GM23338 (cell line): ENCODE results near the gene EFCAB6. TPM values are rescaled to one million over a fixed set of nuclear protein-coding genes. Genes with fewer than 3 reads are reported as not detected.

ENCODE experiments used
- ATAC-seq: fragments of 200-7000 bp; cut with Tn5 transposase; 3 replicates; pipeline ENCODE4 v1.9.1; 2020
- DNase-seq: peaks from one replicate; pipeline ENCODE4 v3.0.0-alpha.2; 2015; ENCODE audit warnings: low spot score
- H2AFZ ChIP-seq: fragments of 200-600 bp; sonication (generic); 2 replicates; pipeline ENCODE4 v1.8.0; 2016; ENCODE audit warnings: antibody characterized with exemption, mild to moderate bottlenecking, moderate library complexity
- H3F3A ChIP-seq: fragments of 200-600 bp; sonication (generic); replicated peaks from 2 replicates; pipeline ENCODE4 v1.8.0; 2017; ENCODE audit warnings: antibody characterized with exemption, mixed run types, low read depth
- H3K27ac ChIP-seq: fragments of 200-600 bp; sonication (generic); 2 replicates; pipeline ENCODE4 v1.6.1; 2016; ENCODE audit warnings: low read depth
- H3K27me3 ChIP-seq: fragments of 200-600 bp; sonication (generic); 2 replicates; pipeline ENCODE4 v1.8.0; 2016; ENCODE audit warnings: mild to moderate bottlenecking, mixed run types, moderate library complexity; ENCODE audit not compliant: insufficient read depth
- H3K36me3 ChIP-seq: fragments of 200-600 bp; sonication (generic); 2 replicates; pipeline ENCODE4 v1.8.0; 2016; ENCODE audit warnings: mild to moderate bottlenecking; ENCODE audit not compliant: insufficient read depth
- H3K4me1 ChIP-seq: fragments of 200-600 bp; sonication (generic); 2 replicates; pipeline ENCODE4 v1.8.0; 2016; ENCODE audit warnings: mild to moderate bottlenecking, moderate library complexity; ENCODE audit not compliant: insufficient read depth
- H3K4me2 ChIP-seq: fragments of 200-600 bp; sonication (generic); 2 replicates; pipeline ENCODE4 v1.7.1; 2017; ENCODE audit warnings: mixed run types
- H3K4me3 ChIP-seq: fragments of 200-600 bp; sonication (generic); 2 replicates; pipeline ENCODE4 v1.6.1; 2016; ENCODE audit warnings: mixed run types
- H3K79me2 ChIP-seq: fragments of 200-600 bp; sonication (generic); replicated peaks from 2 replicates; pipeline ENCODE4 v1.8.0; 2017; ENCODE audit warnings: mild to moderate bottlenecking; ENCODE audit not compliant: insufficient read depth
- H3K9me2 ChIP-seq: fragments of 200-600 bp; sonication (generic); 2 replicates; pipeline ENCODE4 v1.8.0; 2017; ENCODE audit not compliant: insufficient read depth
- H4K20me1 ChIP-seq: fragments of 200-600 bp; sonication (generic); replicated peaks from 2 replicates; pipeline ENCODE4 v1.8.0; 2017; ENCODE audit warnings: mild to moderate bottlenecking; ENCODE audit not compliant: insufficient read depth
- H3K27ac Mint-ChIP-seq: 2 replicates; pipeline ENCODE4 v1.8.0; 2020; ENCODE audit warnings: inconsistent platforms, mild to moderate bottlenecking, moderate library complexity, mixed read lengths
- H3K27me3 Mint-ChIP-seq: 3 replicates; pipeline ENCODE4 v1.8.0; 2022; ENCODE audit warnings: low read depth, mild to moderate bottlenecking, moderate library complexity, mixed read lengths, inconsistent platforms; ENCODE audit not compliant: insufficient read depth, poor library complexity
- H3K36me3 Mint-ChIP-seq: 3 replicates; pipeline ENCODE4 v1.8.0; 2021; ENCODE audit warnings: low read depth, mild to moderate bottlenecking, inconsistent platforms, moderate library complexity, mixed read lengths
- H3K4me1 Mint-ChIP-seq: 3 replicates; pipeline ENCODE4 v1.8.0; 2020; ENCODE audit warnings: mild to moderate bottlenecking, inconsistent platforms, mixed read lengths
- H3K4me3 Mint-ChIP-seq: 3 replicates; pipeline ENCODE4 v1.8.0; 2021; ENCODE audit warnings: moderate library complexity, mild to moderate bottlenecking, inconsistent platforms, mixed read lengths
- H3K9me3 Mint-ChIP-seq: 3 replicates; pipeline ENCODE4 v1.8.0; 2020; ENCODE audit warnings: moderate library complexity, mild to moderate bottlenecking, inconsistent platforms, mixed read lengths
- CREB1 ChIP-seq: fragments of 250-450 bp; sonication (Bioruptor Pico); IDR thresholded peaks from 2 replicates; pipeline ENCODE4 v1.5.0; 2020; ENCODE audit warnings: low read depth, mild to moderate bottlenecking, moderate library complexity
- CTCF ChIP-seq, 2 experiments: fragments of 200-600 bp in 1 of 2; sonication (generic) in 1 of 2; conservative IDR thresholded peaks; 2 replicates each; pipeline versions ENCODE4 v1.5.1 to v1.6.1; 2016 to 2017; ENCODE audit warnings: antibody characterized with exemption in 2 of 2, low read depth in 2 of 2, mild to moderate bottlenecking in 2 of 2, moderate library complexity in 1 of 2
- EZH2 ChIP-seq: fragments of 200-600 bp; sonication (generic); IDR thresholded peaks from one replicate; pipeline ENCODE4 v1.8.0; 2017; ENCODE audit warnings: antibody characterized with exemption, mild to moderate bottlenecking, low read depth; ENCODE audit not compliant: unreplicated experiment
- EZH2phosphoT487 ChIP-seq: fragments of 200-600 bp; sonication (generic); IDR thresholded peaks from one replicate; pipeline ENCODE4 v1.8.1; 2018; ENCODE audit warnings: antibody characterized with exemption; ENCODE audit not compliant: unreplicated experiment
- JUNB ChIP-seq: IDR thresholded peaks from one replicate; pipeline ENCODE4 v1.6.1; 2016; ENCODE audit warnings: antibody characterized with exemption; ENCODE audit not compliant: unreplicated experiment
- NANOG ChIP-seq: IDR thresholded peaks from 2 replicates; pipeline ENCODE4 v1.6.1; 2016; ENCODE audit warnings: antibody characterized with exemption, borderline replicate concordance
- POLR2AphosphoS5 ChIP-seq: IDR thresholded peaks from 2 replicates; pipeline ENCODE4 v1.6.1; 2016; ENCODE audit warnings: antibody characterized with exemption, low read depth
- STAT1 ChIP-seq: IDR thresholded peaks from one replicate; pipeline ENCODE4 v1.6.1; 2016; ENCODE audit warnings: antibody characterized with exemption; ENCODE audit not compliant: unreplicated experiment
- ZNF114 ChIP-seq: fragments of 250-450 bp; sonication (Bioruptor Pico); IDR thresholded peaks from 2 replicates; pipeline ENCODE4 v1.5.0; 2020; ENCODE audit warnings: mild to moderate bottlenecking, moderate library complexity
- ZNF331 ChIP-seq: fragments of 250-450 bp; sonication (Bioruptor Pico); IDR thresholded peaks from 2 replicates; pipeline ENCODE4 v1.5.0; 2020; ENCODE audit warnings: low read depth, mild to moderate bottlenecking, moderate library complexity
- ZNF462 ChIP-seq: fragments of 250-450 bp; sonication (Bioruptor Pico); IDR thresholded peaks from 2 replicates; pipeline ENCODE4 v1.5.0; 2020; ENCODE audit warnings: mild to moderate bottlenecking, moderate library complexity
- polyA plus RNA-seq: library from polyadenylated mRNA; unstranded; fragments of >200 nt; fragmentation: Nextera tagmentation; extraction: Ambion mirVana; gene quantifications from 2 replicates; pipeline ENCODE4 v1.2.1, GENCODE V29; 2016
- total RNA-seq: library from RNA; depleted of rRNA; stranded (reverse); fragments of >200 nt; shearing (Covaris generic); gene quantifications from 2 replicates; pipeline ENCODE4 v1.2.3, GENCODE V29; 2014
- TF ChIP-seq, protein P1 (sequence below): IDR thresholded peaks from one replicate; pipeline ENCODE4 v1.6.1; 2018; ENCODE audit warnings: antibody characterized with exemption; ENCODE audit not compliant: unreplicated experiment
- TF ChIP-seq, protein P2 (sequence below): IDR thresholded peaks from 2 replicates; pipeline ENCODE4 v1.6.1; 2016; ENCODE audit warnings: antibody characterized with exemption

The EFCAB6 gene
- total and polyA plus RNA-seq, 2 experiments from 2014 or later, result 1.1 to 1.8 TPM

- no peak for TF ChIP-seq NANOG
Measured at GRCh38 chr22:43795320-43795719, 16.8 kb downstream of the EFCAB6 start (continued).

GRCh38 chr22:43792905-43793304 lies 19.2 kb downstream of the EFCAB6 start:
- Histone ChIP-seq H3F3A (no peaks in the 10 kb centered on the region), H3K4me3 (no peak overlapping the region), H3K4me2 (no peak overlapping the region), H4K20me1 (no peaks in the 10 kb centered on the region), H3K36me3 (no peaks in the 10 kb centered on the region), H3K79me2 (no peaks in the 10 kb centered on the region), H2AFZ (no peak overlapping the region), H3K27ac (no peak overlapping the region), H3K9me2 (no peaks in the 10 kb centered on the region), H3K27me3 (no peaks in the 10 kb centered on the region), H3K4me1 (no peaks in the 10 kb centered on the region)
- Mint-ChIP-seq H3K27ac (no peak overlapping the region), H3K9me3 (no peaks in the 10 kb centered on the region; the same call in 2 of the 3 replicates), H3K36me3 (no peaks in the 10 kb centered on the region), H3K27me3 (no peaks in the 10 kb centered on the region), H3K4me1 (no peaks in the 10 kb centered on the region), H3K4me3 (no peak overlapping the region)
- DNase-seq, result no peak
- no peak for ATAC-seq
- TF ChIP-seq ZNF114 (CRISPR knock-in tag), result no peak
- no peak for TF ChIP-seq POLR2AphosphoS5
- no peak for TF ChIP-seq NANOG
- TF ChIP-seq CREB1 (CRISPR knock-in tag), result no peak
- TF ChIP-seq STAT1, result no peak
- TF ChIP-seq EZH2, result no peak
- TF ChIP-seq CTCF (conservative IDR thresholded peaks at IDR 0.05; ENCODE audit: low read depth in 2 of 2), result no peak
- no peak for TF ChIP-seq JUNB
- TF ChIP-seq EZH2phosphoT487, result no peak
- TF ChIP-seq ZNF331, result no peak
- TF ChIP-seq, protein P1, sequence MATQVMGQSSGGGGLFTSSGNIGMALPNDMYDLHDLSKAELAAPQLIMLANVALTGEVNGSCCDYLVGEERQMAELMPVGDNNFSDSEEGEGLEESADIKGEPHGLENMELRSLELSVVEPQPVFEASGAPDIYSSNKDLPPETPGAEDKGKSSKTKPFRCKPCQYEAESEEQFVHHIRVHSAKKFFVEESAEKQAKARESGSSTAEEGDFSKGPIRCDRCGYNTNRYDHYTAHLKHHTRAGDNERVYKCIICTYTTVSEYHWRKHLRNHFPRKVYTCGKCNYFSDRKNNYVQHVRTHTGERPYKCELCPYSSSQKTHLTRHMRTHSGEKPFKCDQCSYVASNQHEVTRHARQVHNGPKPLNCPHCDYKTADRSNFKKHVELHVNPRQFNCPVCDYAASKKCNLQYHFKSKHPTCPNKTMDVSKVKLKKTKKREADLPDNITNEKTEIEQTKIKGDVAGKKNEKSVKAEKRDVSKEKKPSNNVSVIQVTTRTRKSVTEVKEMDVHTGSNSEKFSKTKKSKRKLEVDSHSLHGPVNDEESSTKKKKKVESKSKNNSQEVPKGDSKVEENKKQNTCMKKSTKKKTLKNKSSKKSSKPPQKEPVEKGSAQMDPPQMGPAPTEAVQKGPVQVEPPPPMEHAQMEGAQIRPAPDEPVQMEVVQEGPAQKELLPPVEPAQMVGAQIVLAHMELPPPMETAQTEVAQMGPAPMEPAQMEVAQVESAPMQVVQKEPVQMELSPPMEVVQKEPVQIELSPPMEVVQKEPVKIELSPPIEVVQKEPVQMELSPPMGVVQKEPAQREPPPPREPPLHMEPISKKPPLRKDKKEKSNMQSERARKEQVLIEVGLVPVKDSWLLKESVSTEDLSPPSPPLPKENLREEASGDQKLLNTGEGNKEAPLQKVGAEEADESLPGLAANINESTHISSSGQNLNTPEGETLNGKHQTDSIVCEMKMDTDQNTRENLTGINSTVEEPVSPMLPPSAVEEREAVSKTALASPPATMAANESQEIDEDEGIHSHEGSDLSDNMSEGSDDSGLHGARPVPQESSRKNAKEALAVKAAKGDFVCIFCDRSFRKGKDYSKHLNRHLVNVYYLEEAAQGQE, result no peak
- no peak for TF ChIP-seq ZNF462 (CRISPR knock-in tag)
- TF ChIP-seq, protein P2, sequence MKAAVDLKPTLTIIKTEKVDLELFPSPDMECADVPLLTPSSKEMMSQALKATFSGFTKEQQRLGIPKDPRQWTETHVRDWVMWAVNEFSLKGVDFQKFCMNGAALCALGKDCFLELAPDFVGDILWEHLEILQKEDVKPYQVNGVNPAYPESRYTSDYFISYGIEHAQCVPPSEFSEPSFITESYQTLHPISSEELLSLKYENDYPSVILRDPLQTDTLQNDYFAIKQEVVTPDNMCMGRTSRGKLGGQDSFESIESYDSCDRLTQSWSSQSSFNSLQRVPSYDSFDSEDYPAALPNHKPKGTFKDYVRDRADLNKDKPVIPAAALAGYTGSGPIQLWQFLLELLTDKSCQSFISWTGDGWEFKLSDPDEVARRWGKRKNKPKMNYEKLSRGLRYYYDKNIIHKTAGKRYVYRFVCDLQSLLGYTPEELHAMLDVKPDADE, result no peak
